IMR-90 (cell line): ENCODE data around the gene PLTP. TPM values are rescaled to one million over a fixed set of nuclear protein-coding genes. Genes with fewer than 3 reads are reported as not detected.

ENCODE experiments used
- ATAC-seq: fragments of 200-7000 bp; cut with Tn5 transposase; 2 replicates; pipeline ENCODE4 v1.9.1; 2020; ENCODE audit warnings: low read depth, mild to moderate bottlenecking, moderate library complexity
- BruUV-seq: library from RNA; stranded (reverse); fragments of 400-500 nt; replicated peaks from 2 replicates; lab custom pipeline; 2021; lab: Mats Ljungman, UMichigan
- CTCF ChIA-PET: fragments of 300-600 bp; formaldehyde crosslinking; extraction: SDS; loops from one replicate; lab custom pipeline; 2021; ENCODE audit warnings: antibody characterized with exemption; lab: Yijun Ruan, JAX
- POLR2A ChIA-PET: fragments of 300-600 bp; sonication (Branson Sonifier 250); formaldehyde crosslinking; loops from one replicate; lab custom pipeline; 2022; ENCODE audit warnings: antibody characterized with exemption; ENCODE audit not compliant: unreplicated experiment; lab: Charles Lee
- DNase-seq: peaks from one replicate; pipeline ENCODE4 v3.0.0; 2013
- H2AFZ ChIP-seq: replicated peaks from 2 replicates; pipeline ENCODE3; 2013; ENCODE audit warnings: low read length, mild to moderate bottlenecking; ENCODE audit not compliant: poor library complexity
- H2AK5ac ChIP-seq: 2 replicates; pipeline ENCODE4 v1.6.1; 2013; ENCODE audit warnings: low read depth, low read length, inconsistent platforms
- H2AK9ac ChIP-seq: replicated peaks from 2 replicates; pipeline ENCODE3; 2013; ENCODE audit warnings: mild to moderate bottlenecking, low read depth, low read length, moderate library complexity; ENCODE audit not compliant: poor library complexity
- H2BK120ac ChIP-seq: 2 replicates; pipeline ENCODE4 v1.6.1; 2013; ENCODE audit warnings: low read depth, low read length, inconsistent platforms
- H2BK15ac ChIP-seq: 3 replicates; pipeline ENCODE4 v1.6.1; 2013; ENCODE audit warnings: low read depth, low read length, inconsistent platforms
- H2BK20ac ChIP-seq: 2 replicates; pipeline ENCODE4 v1.6.1; 2013; ENCODE audit warnings: low read depth, mild to moderate bottlenecking, inconsistent platforms, low read length, moderate library complexity
- H2BK5ac ChIP-seq: 2 replicates; pipeline ENCODE4 v1.6.1; 2013; ENCODE audit warnings: mild to moderate bottlenecking, low read depth, low read length, inconsistent platforms; ENCODE audit not compliant: poor library complexity, severe bottlenecking
- H3K14ac ChIP-seq: replicated peaks from 2 replicates; pipeline ENCODE4 v1.6.1; 2013; ENCODE audit warnings: low read depth, low read length, inconsistent platforms
- H3K18ac ChIP-seq: 2 replicates; pipeline ENCODE4 v1.6.1; 2013; ENCODE audit warnings: low read depth, low read length, control low read depth
- H3K23ac ChIP-seq: 2 replicates; pipeline ENCODE4 v1.6.1; 2013; ENCODE audit warnings: low read depth, low read length, inconsistent platforms
- H3K27ac ChIP-seq: 2 replicates; pipeline ENCODE4 v1.5.1; 2013; ENCODE audit warnings: mild to moderate bottlenecking, control low read depth, low read length; ENCODE audit not compliant: insufficient read depth
- H3K27me3 ChIP-seq: 2 replicates; pipeline ENCODE4 v1.6.1; 2013; ENCODE audit warnings: low read length; ENCODE audit not compliant: control insufficient read depth, insufficient read depth
- H3K36me3 ChIP-seq: 2 replicates; pipeline ENCODE4 v1.6.1; 2013; ENCODE audit warnings: low read length, mixed read lengths; ENCODE audit not compliant: control insufficient read depth, insufficient read depth
- H3K4ac ChIP-seq: 2 replicates; pipeline ENCODE4 v1.6.1; 2013; ENCODE audit warnings: low read depth, low read length, inconsistent platforms
- H3K4me1 ChIP-seq: 2 replicates; pipeline ENCODE4 v1.6.1; 2013; ENCODE audit warnings: low read length, mixed read lengths; ENCODE audit not compliant: control insufficient read depth, insufficient read depth
- H3K4me2 ChIP-seq: 2 replicates; pipeline ENCODE4 v1.6.1; 2013; ENCODE audit warnings: low read depth, mild to moderate bottlenecking, control low read depth, low read length, moderate library complexity
- H3K4me3 ChIP-seq: 2 replicates; pipeline ENCODE4 v1.5.1; 2013; ENCODE audit warnings: low read depth, mild to moderate bottlenecking, control low read depth, low read length, moderate library complexity; ENCODE audit not compliant: insufficient read depth
- H3K56ac ChIP-seq: 2 replicates; pipeline ENCODE4 v1.6.1; 2013; ENCODE audit warnings: low read length, inconsistent platforms; ENCODE audit not compliant: insufficient read depth; ENCODE audit errors: extremely low read depth
- H3K79me1 ChIP-seq, 2 experiments: 2 replicates each; pipeline ENCODE4 v1.6.1; 2013; ENCODE audit warnings: low read length in 2 of 2, inconsistent platforms in 1 of 2, low read depth in 1 of 2
- H3K9ac ChIP-seq: 2 replicates; pipeline ENCODE4 v1.6.1; 2013; ENCODE audit warnings: low read depth, low read length, control low read depth
- H3K9me1 ChIP-seq: 2 replicates; pipeline ENCODE4 v1.6.1; 2013; ENCODE audit warnings: low read length, inconsistent platforms; ENCODE audit not compliant: insufficient read depth
- H3K9me3 ChIP-seq: 2 replicates; pipeline ENCODE4 v1.6.1; 2013; ENCODE audit warnings: low read length; ENCODE audit not compliant: control insufficient read depth, insufficient read depth
- H4K20me1 ChIP-seq: 2 replicates; pipeline ENCODE4 v1.6.1; 2013; ENCODE audit warnings: low read length, inconsistent platforms; ENCODE audit not compliant: insufficient read depth
- H4K5ac ChIP-seq: 2 replicates; pipeline ENCODE4 v1.6.1; 2013; ENCODE audit warnings: mild to moderate bottlenecking, low read depth, low read length, control low read depth
- H4K8ac ChIP-seq, 2 experiments: 2 replicates each; pipeline ENCODE4 v1.6.1; 2013; ENCODE audit warnings: low read depth in 2 of 2, low read length in 2 of 2, control low read depth in 1 of 2, inconsistent platforms in 1 of 2
- H4K91ac ChIP-seq: 2 replicates; pipeline ENCODE4 v1.6.1; 2013; ENCODE audit warnings: low read depth, low read length, inconsistent platforms; ENCODE audit not compliant: insufficient read depth
- BHLHE40 ChIP-seq: fragments of 150-350 bp; IDR thresholded peaks from 2 replicates; pipeline ENCODE4 v1.6.1; 2016; ENCODE audit warnings: mild to moderate bottlenecking, low read depth, low read length
- CEBPB ChIP-seq: IDR thresholded peaks from 2 replicates; pipeline ENCODE4 v1.6.1; 2012; ENCODE audit warnings: low read depth, low read length, improper control_type of control experiment
- CHD1 ChIP-seq: IDR thresholded peaks from 2 replicates; pipeline ENCODE4 v1.6.1; 2012; ENCODE audit warnings: low read depth, low read length, improper control_type of control experiment
- MAZ ChIP-seq: IDR thresholded peaks from 2 replicates; pipeline ENCODE4 v1.6.1; 2012; ENCODE audit warnings: low read depth, mild to moderate bottlenecking, low read length, improper control_type of control experiment, moderate library complexity, borderline replicate concordance
- MXI1 ChIP-seq: IDR thresholded peaks from 2 replicates; pipeline ENCODE4 v1.6.1; 2012; ENCODE audit warnings: low read depth, mild to moderate bottlenecking, low read length, moderate library complexity, borderline replicate concordance
- NFE2L2 ChIP-seq: fragments of 150-350 bp; IDR thresholded peaks from 2 replicates; pipeline ENCODE4 v1.6.1; 2016; ENCODE audit warnings: low read depth, mild to moderate bottlenecking, low read length
- POLR2A ChIP-seq: IDR thresholded peaks from 2 replicates; pipeline ENCODE4 v1.6.1; 2012; ENCODE audit warnings: mild to moderate bottlenecking, low read depth, low read length
- RAD21 ChIP-seq: IDR thresholded peaks from 2 replicates; pipeline ENCODE4 v1.6.1; 2012; ENCODE audit warnings: low read length, improper control_type of control experiment
- RCOR1 ChIP-seq: IDR thresholded peaks from 2 replicates; pipeline ENCODE4 v1.6.1; 2012; ENCODE audit warnings: mild to moderate bottlenecking, low read length, improper control_type of control experiment; ENCODE audit not compliant: insufficient replicate concordance
- RFX5 ChIP-seq: IDR thresholded peaks from 2 replicates; pipeline ENCODE4 v1.8.0; 2012; ENCODE audit warnings: low read depth, mild to moderate bottlenecking, low read length, moderate library complexity
- SMC3 ChIP-seq: fragments of 150-350 bp; IDR thresholded peaks from 2 replicates; pipeline ENCODE4 v1.6.1; 2016; ENCODE audit warnings: low read depth, mild to moderate bottlenecking, antibody characterized with exemption, low read length, moderate library complexity
- WGBS, 2 experiments: methylation state at CpG; one replicate each; pipeline versions ENCODE4 v1.1.5 to v1.1.7; 2013; ENCODE audit warnings: missing lambda C conversion rate in 2 of 2; ENCODE audit not compliant: insufficient read length in 1 of 2; ENCODE audit errors: extremely low coverage in 2 of 2; 5-methylcytosine and 5-hydroxymethylcytosine counted together
- dilution Hi-C: fragments of 300-500 bp; cut with HindIII; formaldehyde crosslinking; loops from one replicate; pipeline ENCODE4 v1.14.3; 2018; ENCODE audit warnings: low sequenced_read_pairs; ENCODE audit not compliant: unreplicated experiment
- in situ Hi-C: fragments of 300-500 bp; cut with MboI; formaldehyde crosslinking; loops from 3 replicates; pipeline ENCODE4 v1.14.3; 2019; ENCODE audit warnings: low sequenced_read_pairs, inconsistent platforms, mixed read lengths
- intact Hi-C: fragments of 100-400 bp; cut with micrococcal nuclease; formaldehyde crosslinking; loops from 2 replicates; pipeline ENCODE4 v1.10.0; 2022
- polyA plus RNA-seq, 3 experiments: library from polyadenylated mRNA; depleted of rRNA; stranded (reverse); fragments of >200 nt; gene quantifications; 2 replicates each; pipeline ENCODE4 v1.2.3, GENCODE V29; 2012; ENCODE audit warnings: low replicate concordance in 1 of 3
- total RNA-seq: library from RNA; depleted of rRNA; stranded (reverse); fragments of >200 nt; gene quantifications from 2 replicates; pipeline ENCODE4 v1.2.3, GENCODE V29; 2012
- TF ChIP-seq, protein P1 (sequence below): conservative IDR thresholded peaks from 2 replicates; pipeline ENCODE4 v1.5.1; 2012; ENCODE audit warnings: mild to moderate bottlenecking, low read depth, low read length, improper control_type of control experiment
- TF ChIP-seq, protein P2 (sequence below): fragments of 150-350 bp; IDR thresholded peaks from 2 replicates; pipeline ENCODE4 v1.6.1; 2017; ENCODE audit warnings: mild to moderate bottlenecking, antibody characterized with exemption, low read length, low read depth

Gene PLTP
- total and polyA plus RNA-seq, 2 of the 4 experiments (the other 2 are of a cell fraction): 5.4 to 55.8 TPM

DNA sequence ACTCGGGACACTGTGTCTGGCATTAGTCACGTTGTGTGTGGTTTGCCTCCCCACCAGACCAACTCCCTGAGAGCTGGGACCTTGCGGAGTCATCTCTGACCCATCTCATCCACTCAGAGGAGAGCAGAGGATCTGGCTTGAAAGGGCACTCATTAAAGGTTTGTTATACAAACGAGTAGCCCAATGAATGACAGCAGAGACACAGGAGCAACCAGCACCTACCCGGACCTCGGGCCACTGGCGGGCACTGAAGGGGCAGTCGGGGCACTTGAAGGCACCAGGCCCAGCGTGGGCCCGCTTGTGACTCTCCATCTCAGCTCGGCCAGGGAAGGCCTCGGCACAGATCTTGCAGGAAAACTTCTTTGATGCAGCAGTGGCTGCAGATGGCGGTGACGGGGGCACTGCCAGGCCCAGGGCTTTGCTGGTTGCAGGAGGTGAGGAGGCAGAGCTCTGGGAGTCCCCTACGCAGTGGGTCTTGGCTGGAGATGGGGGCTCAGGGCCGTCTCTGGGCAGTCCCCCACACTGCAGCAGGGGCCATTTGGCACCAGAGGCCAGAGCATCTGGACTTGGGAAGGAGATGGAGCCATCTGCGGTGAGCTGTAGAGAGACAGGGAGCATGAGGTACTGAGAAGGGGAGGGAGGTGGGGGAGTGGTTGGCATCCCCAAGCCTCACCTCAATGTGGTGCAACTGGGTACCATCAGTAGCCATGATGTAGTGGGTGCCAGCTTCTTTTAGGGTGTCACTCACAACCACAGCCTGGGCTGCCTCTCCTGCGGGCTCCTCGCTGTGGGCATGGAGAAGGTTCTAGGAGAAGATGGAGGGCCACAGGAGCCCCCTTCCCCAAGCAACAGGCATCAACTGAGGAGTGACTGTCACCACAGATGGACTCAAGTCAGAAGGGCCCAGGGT lies 40.2 kb upstream of the PLTP start:
- Histone ChIP-seq H2AK9ac (no peak overlapping the region), H3K27ac (no peak overlapping the region), H4K20me1 (peaks cover 4% of the 10 kb centered on the region; the same call in 1 of the 2 replicates), H2AFZ (no peak overlapping the region), H2BK120ac (no peak overlapping the region), H3K36me3 (peaks cover 71% of the 10 kb centered on the region), H2BK5ac (no peak overlapping the region), H2AK5ac (no peak overlapping the region), H3K9me3 (no peaks in the 10 kb centered on the region), H4K5ac (no peak overlapping the region), H4K8ac (no peak overlapping the region; a peak in 1 of 4 replicates), H3K27me3 (no peaks in the 10 kb centered on the region), H3K4me2 (no peak overlapping the region), H2BK15ac (no peak overlapping the region), H3K4me3 (no peak overlapping the region), H4K91ac (no peak overlapping the region), H3K18ac (no peak overlapping the region), H3K14ac (no peak overlapping the region), H3K79me1 (peaks cover 0 to 2% of the 10 kb centered on the region in 2 experiments; a peak in 1 of 4 replicates), H3K9ac (no peak overlapping the region), H3K23ac (no peak overlapping the region), H2BK20ac (no peak overlapping the region), H3K9me1 (peaks cover 7% of the 10 kb centered on the region; the same call in 1 of the 2 replicates), H3K4ac (no peak overlapping the region), H3K56ac (no peak overlapping the region), H3K4me1 (no peaks in the 10 kb centered on the region)
- WGBS, 2 experiments: 84% methylated on average over 4 of the region's 19 CpGs; no CpG with 5 or more reads in 1 of the 2 experiments
- TF ChIP-seq RAD21 (no peak), CEBPB (no peak), CHD1 (no peak), MAZ (no peak), BHLHE40 (no peak), RCOR1 (no peak), MXI1 (no peak), NFE2L2 (no peak), POLR2A (no peak), RFX5 (no peak), SMC3 (no peak)
- TF ChIP-seq, protein P1, sequence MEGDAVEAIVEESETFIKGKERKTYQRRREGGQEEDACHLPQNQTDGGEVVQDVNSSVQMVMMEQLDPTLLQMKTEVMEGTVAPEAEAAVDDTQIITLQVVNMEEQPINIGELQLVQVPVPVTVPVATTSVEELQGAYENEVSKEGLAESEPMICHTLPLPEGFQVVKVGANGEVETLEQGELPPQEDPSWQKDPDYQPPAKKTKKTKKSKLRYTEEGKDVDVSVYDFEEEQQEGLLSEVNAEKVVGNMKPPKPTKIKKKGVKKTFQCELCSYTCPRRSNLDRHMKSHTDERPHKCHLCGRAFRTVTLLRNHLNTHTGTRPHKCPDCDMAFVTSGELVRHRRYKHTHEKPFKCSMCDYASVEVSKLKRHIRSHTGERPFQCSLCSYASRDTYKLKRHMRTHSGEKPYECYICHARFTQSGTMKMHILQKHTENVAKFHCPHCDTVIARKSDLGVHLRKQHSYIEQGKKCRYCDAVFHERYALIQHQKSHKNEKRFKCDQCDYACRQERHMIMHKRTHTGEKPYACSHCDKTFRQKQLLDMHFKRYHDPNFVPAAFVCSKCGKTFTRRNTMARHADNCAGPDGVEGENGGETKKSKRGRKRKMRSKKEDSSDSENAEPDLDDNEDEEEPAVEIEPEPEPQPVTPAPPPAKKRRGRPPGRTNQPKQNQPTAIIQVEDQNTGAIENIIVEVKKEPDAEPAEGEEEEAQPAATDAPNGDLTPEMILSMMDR: no peak
- TF ChIP-seq, protein P2, sequence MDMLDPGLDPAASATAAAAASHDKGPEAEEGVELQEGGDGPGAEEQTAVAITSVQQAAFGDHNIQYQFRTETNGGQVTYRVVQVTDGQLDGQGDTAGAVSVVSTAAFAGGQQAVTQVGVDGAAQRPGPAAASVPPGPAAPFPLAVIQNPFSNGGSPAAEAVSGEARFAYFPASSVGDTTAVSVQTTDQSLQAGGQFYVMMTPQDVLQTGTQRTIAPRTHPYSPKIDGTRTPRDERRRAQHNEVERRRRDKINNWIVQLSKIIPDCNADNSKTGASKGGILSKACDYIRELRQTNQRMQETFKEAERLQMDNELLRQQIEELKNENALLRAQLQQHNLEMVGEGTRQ: no peak
- CTCF ChIA-PET: interaction anchor here (0.6 kb wide), 1 partner anchor 8 kb away, joined by 3 read pairs; no protein-coding TSS in a partner anchor
- no peak for DNase-seq
- POLR2A ChIA-PET: no interaction called here
- dilution Hi-C loops (no loop called here), in situ Hi-C loops (no loop called here), intact Hi-C loops (no loop called here)
- BruUV-seq: no TSS peak
- no peak for ATAC-seq
